IPS-18c (cell line): ENCODE measurements around the gene CCDC192.

Experiments
- H3K4me3 ChIP-seq: 2 replicates; pipeline ENCODE4 v1.7.0; 2013; ENCODE audit warnings: low read depth, mild to moderate bottlenecking, low read length, moderate library complexity; ENCODE audit not compliant: insufficient read depth
- H3K9me3 ChIP-seq: one replicate; pipeline ENCODE4 v1.6.1; 2013; ENCODE audit warnings: mild to moderate bottlenecking, low read length, moderate library complexity; ENCODE audit not compliant: control insufficient read depth, insufficient read depth

The CCDC192 gene

DNA sequence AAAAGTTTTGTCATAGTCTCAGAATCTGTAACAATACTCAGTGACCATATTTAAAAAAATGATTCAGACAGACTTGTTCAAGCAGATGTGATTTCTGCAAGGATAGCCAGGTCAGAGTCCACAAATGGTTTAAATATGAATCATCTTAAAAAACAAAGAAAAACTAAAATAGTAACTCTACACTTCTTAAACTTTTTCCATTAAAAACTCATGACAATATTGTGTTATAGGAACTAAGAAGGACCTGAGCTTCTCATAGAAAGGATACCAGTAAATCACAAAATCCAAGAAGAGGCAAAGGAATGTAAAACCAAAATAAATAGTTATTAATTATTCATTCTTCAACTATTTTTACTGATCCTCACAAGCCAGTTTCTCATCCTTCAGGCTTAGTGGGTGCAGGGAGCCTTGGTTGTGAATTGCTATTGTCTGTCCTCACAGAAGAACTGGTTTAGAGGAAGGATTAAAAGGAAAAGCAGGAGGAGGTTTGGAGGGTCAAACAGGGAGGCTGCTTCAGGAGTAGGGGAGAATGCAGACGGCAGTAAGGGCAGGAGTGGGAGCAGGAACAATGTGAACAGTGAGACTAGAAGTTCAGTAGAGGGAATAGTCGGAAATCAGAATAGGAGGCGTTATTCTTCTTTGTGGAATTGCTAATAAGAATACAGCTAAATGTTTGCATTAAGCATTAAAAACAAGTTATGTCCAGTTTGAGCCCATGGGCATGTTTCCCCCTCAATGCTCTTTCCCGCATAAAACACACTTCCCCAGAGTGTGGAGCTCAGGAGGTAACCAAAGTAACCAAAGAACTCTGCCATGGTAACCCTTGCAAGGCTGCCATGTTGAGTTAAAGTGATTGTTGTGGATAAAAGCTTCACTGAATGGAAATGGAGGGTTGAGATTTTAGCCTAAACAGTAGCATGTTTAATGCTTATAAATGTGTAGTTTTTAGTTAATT lies 110.7 kb downstream of the CCDC192 start:
- no peak overlapping the region for H3K4me3 ChIP-seq
- no peaks in the 10 kb centered on the region for H3K9me3 ChIP-seq

DNA sequence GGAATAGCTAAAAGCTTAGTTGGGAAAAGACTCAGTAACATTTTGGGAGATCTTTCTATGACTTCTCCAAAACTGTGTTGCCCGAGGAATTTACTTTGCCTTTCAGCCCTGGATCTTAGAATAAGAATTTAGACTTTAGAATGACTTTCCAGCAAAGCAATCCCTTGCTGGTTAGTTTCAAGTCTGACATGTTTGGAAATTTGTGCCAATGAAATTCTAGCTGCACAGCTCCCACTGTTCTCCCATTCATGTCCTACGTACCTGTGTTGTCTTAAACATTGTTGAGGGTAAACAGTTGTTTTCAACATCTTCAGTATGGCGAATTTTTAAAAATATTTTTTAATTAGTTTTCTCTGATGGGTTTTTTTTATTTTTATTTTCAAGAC lies 111.4 kb downstream of the CCDC192 start:
- Histone ChIP-seq H3K9me3 (no peaks in the 10 kb centered on the region), H3K4me3 (no peak overlapping the region)

DNA sequence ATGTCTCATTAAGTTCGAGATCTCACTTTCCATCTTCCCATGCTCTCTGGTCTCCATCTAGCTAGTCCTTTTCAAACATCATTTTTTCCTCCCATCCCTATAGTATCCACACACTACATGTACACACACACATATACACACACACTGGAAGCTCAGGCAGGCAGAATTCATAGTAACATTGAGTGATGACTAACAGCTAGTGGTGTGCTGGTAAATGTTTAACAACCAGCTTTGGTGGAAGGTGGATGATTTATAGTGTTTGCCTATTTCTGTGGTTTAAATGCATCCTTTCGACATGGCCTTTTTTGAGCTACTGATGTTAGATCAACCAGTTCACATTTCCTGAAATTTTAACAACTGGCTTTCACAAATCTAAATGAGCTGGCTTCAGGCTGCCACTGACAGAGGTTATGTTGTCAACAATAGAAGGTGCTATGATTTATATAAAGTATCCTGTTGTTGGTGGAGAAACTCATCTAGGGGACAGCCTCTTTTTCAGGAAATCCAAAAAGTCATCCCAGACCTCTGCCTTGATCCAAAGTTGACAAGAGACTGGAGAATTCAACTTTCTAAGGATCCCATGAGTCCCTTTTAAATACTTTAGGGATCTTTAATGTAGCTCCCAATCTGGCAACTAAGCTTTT lies 117.8 kb downstream of the CCDC192 start:
- Histone ChIP-seq H3K9me3 (no peaks in the 10 kb centered on the region), H3K4me3 (no peak overlapping the region)

- no peak overlapping the region for H3K4me3 ChIP-seq
- no peaks in the 10 kb centered on the region for H3K9me3 ChIP-seq
Measured at GRCh38 chr5:127821896-127822295, 118.7 kb downstream of the CCDC192 start.

GRCh38 chr5:127824126-127824525 lies 120.9 kb downstream of the CCDC192 start:
- no peaks in the 10 kb centered on the region for H3K9me3 ChIP-seq

DNA sequence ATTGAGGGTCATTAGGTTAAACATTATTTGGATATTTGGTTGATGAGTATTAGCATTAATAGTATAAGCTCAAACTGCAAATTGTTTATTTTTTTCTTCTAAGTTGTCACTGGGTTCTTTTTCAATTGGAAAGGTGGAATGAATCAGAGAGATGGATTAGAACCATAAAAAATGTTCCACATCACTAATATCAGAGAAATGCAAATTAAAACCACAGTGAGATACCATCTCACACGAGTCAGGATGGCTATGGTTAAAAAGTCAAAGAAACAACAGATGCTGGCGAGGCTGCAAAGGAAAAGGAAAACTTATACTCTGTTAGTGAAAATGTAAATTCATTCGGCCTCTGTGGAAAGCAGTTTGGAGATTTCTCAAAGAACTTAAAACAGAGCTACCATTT lies 122.8 kb downstream of the CCDC192 start:
- Histone ChIP-seq H3K9me3 (no peaks in the 10 kb centered on the region), H3K4me3 (no peak overlapping the region)

More at GRCh38 chr5:127824126-127824525, 120.9 kb downstream of the CCDC192 start:
- H3K4me3 ChIP-seq = no peak overlapping the region

DNA sequence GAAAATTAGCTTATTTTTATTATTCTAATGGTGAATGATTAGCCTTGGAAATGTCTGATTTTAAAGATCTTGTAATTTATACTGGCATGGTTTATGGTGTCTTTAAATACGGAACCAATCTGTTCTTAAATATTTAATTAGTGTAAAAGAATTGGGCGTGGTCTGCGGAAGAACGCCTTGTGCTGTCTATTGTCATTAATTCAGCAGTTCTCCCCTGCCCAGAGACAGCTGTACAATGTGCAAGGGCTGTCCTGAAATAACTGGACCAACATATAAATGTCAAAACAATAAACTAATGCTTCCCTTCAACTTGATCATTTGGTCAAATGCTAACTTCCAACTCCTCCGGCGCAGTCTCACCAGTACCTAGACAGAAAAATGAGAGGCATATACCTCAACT lies 124.3 kb downstream of the CCDC192 start:
- Histone ChIP-seq H3K4me3 (no peak overlapping the region), H3K9me3 (no peaks in the 10 kb centered on the region)

GRCh38 chr5:127830157-127830556 lies 127.0 kb downstream of the CCDC192 start:
- Histone ChIP-seq H3K9me3 (no peaks in the 10 kb centered on the region), H3K4me3 (no peak overlapping the region)

DNA sequence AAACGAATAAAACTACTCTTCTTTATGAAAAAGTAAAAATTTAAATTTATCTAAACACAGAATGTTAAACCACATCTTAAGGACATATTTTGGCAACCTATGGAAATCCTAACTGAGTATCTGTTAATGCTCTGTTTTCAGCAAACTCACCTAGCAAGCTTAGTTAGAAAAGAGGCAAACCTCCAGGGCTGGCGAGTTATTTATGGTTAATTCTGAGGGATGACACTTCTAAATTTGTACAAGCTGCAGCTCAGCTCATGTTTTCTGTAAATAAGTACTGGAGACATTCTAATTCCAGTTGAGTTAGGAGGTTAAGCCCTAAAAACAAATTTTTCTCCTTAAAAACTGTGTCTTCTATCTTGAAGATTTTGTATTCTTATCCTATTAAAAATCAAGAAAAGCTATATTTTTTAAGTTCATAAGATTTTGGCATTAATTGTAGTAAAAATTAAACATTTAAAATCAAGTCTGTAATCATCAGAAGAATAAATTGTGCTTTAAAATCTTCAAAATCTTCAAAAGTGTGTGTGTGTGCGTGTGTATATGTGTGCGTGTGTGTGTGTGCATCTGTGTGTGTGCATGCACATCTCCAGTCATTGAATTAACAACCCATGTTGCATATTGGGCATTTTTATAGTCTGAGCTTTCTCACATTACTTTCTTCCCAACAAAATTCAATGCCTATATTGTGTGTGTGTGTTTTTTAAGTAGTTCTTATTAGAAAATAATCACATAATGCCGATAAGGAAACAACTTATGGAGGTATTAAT lies 127.8 kb downstream of the CCDC192 start:
- Histone ChIP-seq H3K9me3 (no peaks in the 10 kb centered on the region), H3K4me3 (no peak overlapping the region)

- Histone ChIP-seq H3K4me3 (no peak overlapping the region), H3K9me3 (no peaks in the 10 kb centered on the region)
Measured at GRCh38 chr5:127832067-127832466, 128.9 kb downstream of the CCDC192 start.

GRCh38 chr5:127834094-127834531 lies 130.9 kb downstream of the CCDC192 start:
- no peak overlapping the region for H3K4me3 ChIP-seq
- H3K9me3 ChIP-seq = no peaks in the 10 kb centered on the region

GRCh38 chr5:127834554-127834953 lies 131.4 kb downstream of the CCDC192 start:
- Histone ChIP-seq H3K9me3 (no peaks in the 10 kb centered on the region), H3K4me3 (no peak overlapping the region)

DNA sequence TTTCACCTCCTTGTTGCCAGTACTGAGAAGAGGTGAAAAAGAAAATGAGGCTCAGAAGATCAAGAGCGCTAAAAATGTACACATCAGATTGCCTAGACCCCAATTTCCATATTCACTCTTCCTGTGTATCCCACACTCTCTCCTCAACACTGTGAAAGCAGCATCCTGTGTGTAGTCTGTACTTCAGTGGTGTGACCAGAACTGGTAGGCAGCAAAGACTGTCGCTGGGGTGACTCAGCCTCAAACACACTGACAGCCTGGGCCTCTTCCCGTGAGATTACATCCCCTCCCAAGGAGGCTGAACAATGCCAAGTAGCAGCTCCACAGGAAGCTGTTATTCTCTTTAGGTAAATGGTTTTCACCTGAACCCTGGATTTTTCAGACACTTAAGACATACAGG lies 135.5 kb downstream of the CCDC192 start:
- H3K4me3 ChIP-seq = no peak overlapping the region
- H3K9me3 ChIP-seq = no peaks in the 10 kb centered on the region

DNA sequence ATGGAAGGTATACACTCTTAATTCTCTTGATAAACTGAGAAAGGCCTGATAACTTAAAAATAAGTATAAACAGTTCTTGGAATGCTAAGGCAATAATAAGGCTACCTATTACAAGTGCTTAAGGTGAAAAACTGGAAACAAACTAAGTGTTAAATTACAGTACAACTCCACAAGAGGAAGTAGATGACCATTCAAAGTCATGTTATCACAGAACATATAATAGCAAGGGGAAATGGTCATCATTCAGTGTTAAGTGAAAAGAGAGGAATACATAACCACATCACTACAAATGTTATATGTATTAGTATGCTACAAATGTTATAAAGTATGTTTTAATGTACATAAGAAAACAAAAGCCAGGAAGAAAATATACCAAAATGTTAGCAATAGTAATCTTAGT lies 135.9 kb downstream of the CCDC192 start:
- no peaks in the 10 kb centered on the region for H3K9me3 ChIP-seq
- no peak overlapping the region for H3K4me3 ChIP-seq

- Histone ChIP-seq H3K4me3 (no peak overlapping the region), H3K9me3 (no peaks in the 10 kb centered on the region)
Measured at GRCh38 chr5:127839496-127840197, 136.5 kb downstream of the CCDC192 start.

DNA sequence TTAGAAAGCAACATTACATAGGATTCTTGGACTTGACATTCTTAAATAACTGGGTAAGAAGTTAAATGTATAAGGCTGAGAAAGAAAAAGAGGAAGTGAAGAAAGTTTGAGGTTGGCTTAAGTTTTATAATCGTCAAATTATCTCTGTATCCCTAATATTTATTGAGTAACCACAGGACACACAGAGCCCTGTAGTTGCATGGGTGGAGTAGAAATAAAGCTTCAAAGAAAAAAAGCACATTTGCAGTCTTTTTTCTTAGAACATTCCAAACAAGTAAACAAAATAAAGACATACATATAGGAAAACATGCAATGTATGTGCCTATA lies 137.0 kb downstream of the CCDC192 start:
- Histone ChIP-seq H3K4me3 (no peak overlapping the region), H3K9me3 (no peaks in the 10 kb centered on the region)

DNA sequence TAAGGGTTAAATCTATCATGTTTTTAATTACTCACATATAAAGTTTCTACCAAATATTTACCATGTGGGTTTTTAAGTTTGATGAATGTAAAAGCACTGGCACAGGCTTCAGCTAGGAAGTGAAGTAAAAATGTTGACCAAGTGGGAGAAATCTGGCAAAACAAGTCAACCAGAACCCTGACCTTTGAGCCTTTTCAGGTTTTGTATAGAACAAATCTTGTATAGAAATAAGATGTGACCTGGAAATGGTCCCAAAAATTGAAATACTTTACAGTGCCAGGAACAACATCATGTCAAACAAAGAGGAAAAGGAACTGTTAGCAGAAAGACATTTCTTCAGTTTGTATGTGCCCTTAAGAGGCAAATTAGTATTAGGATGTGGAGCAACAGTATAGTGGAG lies 137.6 kb downstream of the CCDC192 start:
- H3K4me3 ChIP-seq = no peak overlapping the region
- no peaks in the 10 kb centered on the region for H3K9me3 ChIP-seq
